Activated CD4-positive, CD25-positive, alpha-beta regulatory T cell treated with anti-CD3 and anti-CD28 coated beads, Interleukin-2, amount 50 U/mL, for 24 hours (primary cell): ENCODE data around the gene JTB.

ENCODE experiments used
- ATAC-seq, 2 donors: fragments of 150-1000 bp; cut with Tn5 transposase; one replicate each; pipeline ENCODE4 v1.10.0; 2021; ENCODE audit warnings: mild to moderate bottlenecking in 1 of 2, moderate library complexity in 1 of 2

JTB gene

DNA sequence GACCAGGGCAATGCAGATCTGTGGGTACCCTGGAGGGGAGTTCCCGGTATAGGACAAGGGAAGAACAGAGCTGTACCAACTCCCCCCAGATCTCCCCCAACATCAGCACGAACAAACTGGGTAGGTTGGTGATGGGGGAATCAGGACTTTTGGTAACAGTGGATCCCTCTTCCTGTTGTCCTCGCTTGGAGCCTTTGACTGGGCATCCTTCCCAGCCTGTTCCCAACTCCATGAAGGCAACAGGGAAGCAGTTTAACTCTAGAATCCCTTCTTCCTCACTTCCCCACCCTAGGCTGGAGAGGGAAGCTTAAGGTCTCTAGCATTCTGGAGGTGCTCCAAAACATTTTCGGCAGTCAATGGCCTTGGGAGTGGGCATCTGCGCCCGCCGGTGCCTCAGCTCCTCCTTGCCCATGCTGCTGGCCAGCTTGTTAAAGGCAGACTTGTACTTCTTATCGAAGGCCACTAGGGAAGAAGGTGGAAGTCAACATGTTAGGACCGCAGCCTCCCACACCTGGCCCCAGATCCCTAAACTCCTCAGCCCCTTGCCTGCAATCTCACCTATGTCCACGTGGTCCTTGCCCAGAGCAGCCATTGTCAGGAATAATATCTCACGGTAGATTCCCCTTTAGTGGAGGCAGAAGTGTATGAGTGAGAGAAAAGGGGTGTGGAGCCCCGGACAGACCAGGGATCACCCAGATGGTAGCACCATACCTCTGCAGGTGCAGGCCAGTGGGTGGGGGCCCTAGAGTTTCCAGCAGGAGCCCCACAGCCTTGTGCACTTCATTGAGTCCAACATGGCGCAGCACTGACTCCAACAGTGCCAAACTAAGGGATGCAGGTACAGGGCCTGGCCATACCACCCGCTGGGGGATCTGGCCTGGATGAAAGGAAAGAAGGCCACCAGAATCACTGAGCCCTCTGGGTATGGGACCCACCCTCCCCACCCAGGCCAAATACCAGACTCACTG, 47.2 kb downstream of the JTB start:
- ATAC-seq, result no peak

GRCh38 chr1:153929426-153929825, 48.0 kb downstream of the JTB start:
- ATAC-seq, result no peak

DNA sequence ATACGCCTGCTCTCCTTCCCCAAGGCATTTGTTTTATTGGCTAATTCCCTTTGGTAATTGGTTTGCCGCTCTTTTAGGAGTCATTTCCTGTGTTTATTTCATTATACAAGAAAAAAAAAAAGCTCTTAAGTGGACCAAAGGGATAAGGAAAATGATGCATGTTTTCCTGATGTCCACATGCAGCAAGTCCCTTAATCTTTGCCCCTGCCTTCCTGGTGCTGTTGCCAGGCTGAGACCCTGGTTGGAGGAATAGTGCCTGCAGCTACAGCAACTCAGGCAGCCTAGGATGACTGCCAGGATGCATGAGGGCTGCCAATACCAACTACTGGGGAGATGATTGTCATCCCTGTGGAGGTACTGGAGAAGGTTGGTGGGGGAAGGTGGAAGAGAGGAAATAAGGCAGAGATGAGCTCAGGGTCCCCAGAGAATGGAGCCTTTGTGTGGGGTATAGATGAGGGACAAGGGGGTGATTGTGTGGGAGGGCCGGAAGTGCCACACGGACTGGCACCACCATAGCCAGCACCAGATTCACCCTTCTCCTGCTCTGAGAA, 48.6 kb downstream of the JTB start:
- no peak for ATAC-seq

GRCh38 chr1:153928245-153928644, 49.2 kb downstream of the JTB start:
- no peak for ATAC-seq

GRCh38 chr1:153926405-153926804, 51.1 kb downstream of the JTB start:
- ATAC-seq, result no peak
